ENCODE measurements around the gene EIF4B. TPM values are rescaled to one million over a fixed set of nuclear protein-coding genes. Genes with fewer than 3 reads are reported as not detected.

Gene EIF4B
- total and polyA plus RNA-seq, 2 of the 8 experiments (the other 6 are each of a cell fraction or from before 2014, with no cell fraction given) = 269 to 816 TPM

- H3K23me2 ChIP-seq (ENCODE audit: low read depth, low read length) = no peaks in the 10 kb centered on the region
- H4K91ac ChIP-seq (replicated peaks; ENCODE audit: insufficient read length, low read length) = no peak overlapping the region
- H3K79me2 ChIP-seq (ENCODE audit: control insufficient read depth in 1 of 2, insufficient read depth in 2 of 2, low read length in 2 of 2) = no peaks in the 10 kb centered on the region
- H3K18ac ChIP-seq (ENCODE audit: extremely low read depth, low read length) = no peak overlapping the region
- H2BK15ac ChIP-seq (ENCODE audit: low read length) = no peak overlapping the region
- H3K4me1 ChIP-seq (replicated peaks in 1 of 4; ENCODE audit: control insufficient read depth in 3 of 4, insufficient read depth in 4 of 4, low read length in 3 of 4) = peaks cover 4 to 16% (median 10%) of the 10 kb centered on the region in 4 experiments
- H2BK20ac ChIP-seq (ENCODE audit: low read length) = no peak overlapping the region
- no peaks in the 10 kb centered on the region for H3K9me3 ChIP-seq (ENCODE audit: insufficient read depth in 2 of 2, low read depth in 1 of 2, low read length in 1 of 2)
- no peak overlapping the region; the same call in 1 of the 2 replicates for H2BK5ac ChIP-seq (ENCODE audit: low read depth, low read length)
- H3K9ac ChIP-seq (replicated peaks in 1 of 4; ENCODE audit: extremely low read depth in 1 of 4, low read depth in 3 of 4, low read length in 3 of 4) = no peak overlapping the region
- H2AK5ac ChIP-seq (ENCODE audit: low read depth, low read length) = no peak overlapping the region; the same call in 1 of the 2 replicates
- H3K27ac ChIP-seq (ENCODE audit: low read depth, low read length) = no peak overlapping the region
- no peak overlapping the region for H3K4me3 ChIP-seq (ENCODE audit: extremely low read depth in 1 of 4, insufficient read depth in 2 of 4, low read depth in 3 of 4, low read length in 4 of 4)
- TF ChIP-seq POLR2A (IDR thresholded peaks at IDR 0.05; ENCODE audit: control extremely low read depth in 1 of 2, low read depth in 2 of 2, low read length in 2 of 2) (no peak), HDAC6 (IDR thresholded peaks at IDR 0.05; ENCODE audit: low read depth, low read length) (no peak), SP2 (IDR thresholded peaks at IDR 0.05; ENCODE audit: low read length) (no peak), RBBP5 (IDR thresholded peaks at IDR 0.05; ENCODE audit: borderline replicate concordance, low read depth, low read length) (no peak), ATF2 (IDR thresholded peaks at IDR 0.05; ENCODE audit: low read length) (no peak), RAD21 (IDR thresholded peaks at IDR 0.05 in 1 of 2, conservative IDR thresholded peaks at IDR 0.05 in 1 of 2; ENCODE audit: low read depth in 2 of 2, low read length in 2 of 2) (no peak), CHD1 (IDR thresholded peaks at IDR 0.05; ENCODE audit: low read depth, low read length) (no peak), JUN (IDR thresholded peaks at IDR 0.05; ENCODE audit: low read depth, low read length) (no peak)
- H4K20me1 ChIP-seq (replicated peaks in 1 of 2; ENCODE audit: control insufficient read depth in 1 of 2, insufficient read depth in 2 of 2, low read length in 2 of 2) = peaks cover 2 to 5% of the 10 kb centered on the region in 2 experiments
- no peak for DNase-seq (ENCODE audit: low read depth in 1 of 2, low spot score in 2 of 2)
- no peaks in the 10 kb centered on the region for H3K36me3 ChIP-seq (ENCODE audit: control insufficient read depth in 2 of 4, insufficient read depth in 4 of 4, low read length in 3 of 4)
- H2BK12ac ChIP-seq (ENCODE audit: low read depth, low read length) = no peak overlapping the region
- H3K4ac ChIP-seq (replicated peaks; ENCODE audit: insufficient read length, low read depth, low read length) = no peak overlapping the region
- POLR2A ChIA-PET (ENCODE audit: partially characterized antibody) = interaction anchor here (1.0 to 1.3 kb wide), 3 partner anchors 7 to 11 kb away, joined by 3 to 5 read pairs (median 3); partner anchors contain the start of gene SPRYD3
- no peak for FAIRE-seq
- CTCF ChIA-PET (ENCODE audit: partially characterized antibody) = interaction anchor here (1.0 to 22.4 kb wide), 7 partner anchors 7 to 128 kb away, joined by 3 to 531 read pairs (median 91); partner anchors contain the start of genes IGFBP6, SOAT2, SPRYD3 and TNS2
- no peak overlapping the region for H2BK120ac ChIP-seq (replicated peaks; ENCODE audit: low read depth, low read length)
- no peak overlapping the region for H3K23ac ChIP-seq (ENCODE audit: insufficient read length)
- H2AFZ ChIP-seq (ENCODE audit: low read length) = no peak overlapping the region
- H3K14ac ChIP-seq (ENCODE audit: insufficient read length) = no peak overlapping the region
- 66% methylated on average over 15 of the region's 15 CpGs; no CpG with 5 or more reads in 1 of the 2 experiments for WGBS, 2 experiments (ENCODE audit: extremely low coverage in 1 of 2, insufficient coverage in 1 of 2, insufficient read length in 1 of 2, insufficient replicate concordance in 2 of 2, low coverage in 1 of 2, low lambda C conversion rate in 2 of 2, missing lambda C conversion rate in 1 of 2)
- H3K79me1 ChIP-seq (ENCODE audit: low read depth, low read length) = no peaks in the 10 kb centered on the region
- H3K27me3 ChIP-seq (replicated peaks in 1 of 4; ENCODE audit: control insufficient read depth in 3 of 4, extremely low read depth in 1 of 4, insufficient read depth in 3 of 4, low read length in 3 of 4) = peaks cover 0 to 2% (median 0%) of the 10 kb centered on the region in 4 experiments; a peak in 2 of 7 replicates
- H3K4me2 ChIP-seq (ENCODE audit: insufficient read depth in 1 of 2, low read depth in 2 of 2, low read length in 2 of 2) = 0 out of 4 replicates have a peak overlapping the region, but pooled peaks of 1 of the 2 experiments have one; percentile 4
- H4K5ac ChIP-seq (ENCODE audit: insufficient read length, low read depth, low read length) = no peak overlapping the region
- H3K56ac ChIP-seq (replicated peaks; ENCODE audit: insufficient read length, low read depth, low read length) = no peak overlapping the region
- H4K8ac ChIP-seq (ENCODE audit: extremely low read depth, insufficient read depth, low read length) = 0 out of 2 replicates have a peak overlapping the region, but pooled peaks have one; percentile 9
Observed at GRCh38 chr12:53068811-53069585, 62.7 kb downstream of the EIF4B start.
